C1 segment of cervical spinal cord (tissue), 14 donors: ENCODE measurements around the gene CAMK2N2.
A peak's percentile ranks its signal among the peaks of the same experiment; 100 is the strongest.

Experiments used
- DNase-seq, 14 donors: peaks; one replicate each; lab custom pipeline; 2025; lab: John Stamatoyannopoulos, UW

Gene CAMK2N2

DNA sequence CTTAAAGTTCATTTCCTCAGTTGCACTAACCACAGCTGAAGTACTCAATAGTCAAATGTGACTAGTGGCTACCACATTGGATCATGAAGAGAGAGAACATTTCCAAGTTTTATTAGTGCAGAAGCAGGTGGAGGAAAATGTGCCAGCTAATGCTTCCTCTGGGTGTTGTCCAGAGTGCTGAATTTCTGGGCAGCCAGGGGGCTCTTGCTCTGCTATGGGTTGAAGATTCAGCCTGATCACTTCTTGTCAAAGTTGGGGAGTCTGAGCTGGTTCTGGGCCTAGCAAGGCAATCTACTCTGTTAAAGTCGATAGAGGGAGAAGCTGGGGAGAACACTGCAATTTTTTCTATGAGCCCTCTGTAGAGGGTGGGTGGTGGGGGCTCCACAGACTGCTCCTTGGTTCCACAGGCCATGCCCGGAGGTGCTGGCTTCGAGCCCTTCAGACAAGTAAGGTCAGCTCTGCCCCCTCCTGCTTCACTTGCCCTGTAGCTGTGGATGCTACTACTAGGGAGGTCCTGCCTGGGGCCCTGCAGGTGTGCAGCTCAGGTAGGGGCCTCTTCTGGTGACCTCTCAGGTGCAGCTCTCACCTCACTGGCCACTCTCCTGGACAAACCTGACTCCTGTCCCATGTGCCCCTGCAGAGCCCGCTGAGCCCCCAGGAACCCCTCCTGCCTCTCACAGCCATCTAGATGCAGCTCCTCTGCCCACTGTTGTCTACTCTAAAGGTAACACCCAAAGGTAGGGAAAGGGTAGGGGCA is 20.8 kb downstream of the CAMK2N2 start:
- no peak for DNase-seq

GRCh38 chr3:184239708-184240107 is 21.6 kb downstream of the CAMK2N2 start:
- DNase-seq: no peak

DNA sequence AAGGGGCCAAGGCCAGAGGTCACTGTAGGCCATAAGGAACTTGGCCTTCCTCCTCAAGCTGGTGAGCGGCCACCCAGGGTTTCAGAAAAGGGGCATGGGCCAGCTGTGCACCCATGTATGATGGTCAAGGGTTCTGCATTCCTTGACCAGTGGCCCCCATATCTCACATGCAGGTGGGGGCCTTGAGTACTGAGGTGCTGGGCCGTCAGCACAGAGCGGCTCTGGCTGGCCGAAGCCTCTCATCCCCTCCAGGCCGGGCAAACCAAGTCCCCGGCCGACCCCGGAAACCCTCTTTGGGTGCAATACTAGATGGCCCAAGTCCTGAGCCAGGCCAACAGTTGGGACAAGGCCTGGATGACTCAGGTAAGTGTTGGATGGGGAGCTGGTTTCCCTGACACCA is 22.1 kb downstream of the CAMK2N2 start:
- DNase-seq: no peak

DNA sequence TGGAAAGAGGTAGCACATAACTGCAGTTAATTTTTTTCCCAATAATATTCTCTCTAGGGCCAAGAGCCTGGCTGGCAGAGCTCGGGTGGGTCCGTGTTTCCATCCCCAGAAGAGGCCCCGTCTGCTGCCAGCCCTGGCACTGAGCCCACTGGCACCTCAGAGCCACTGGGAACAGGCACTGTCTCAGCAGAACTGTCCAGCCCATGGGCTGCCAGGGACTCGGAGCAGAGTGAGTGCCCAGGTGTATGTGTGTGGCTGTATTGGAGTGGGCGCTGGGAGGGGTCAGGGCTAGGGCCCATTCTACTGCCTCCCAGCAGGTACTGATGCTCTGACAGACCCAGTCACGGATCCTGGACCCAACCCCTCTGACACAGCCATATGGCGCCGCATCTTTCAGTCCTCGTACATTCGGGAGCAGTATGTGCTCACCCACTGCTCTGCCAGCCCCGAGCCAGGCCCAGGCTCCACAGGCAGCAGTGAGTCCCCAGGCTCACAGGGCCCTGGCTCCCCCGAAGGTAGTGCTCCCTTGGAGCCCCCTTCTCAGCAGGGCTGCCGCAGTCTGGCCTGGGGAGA is 23.0 kb downstream of the CAMK2N2 start:
- DNase-seq: peak in 1 of 14 donors; percentile 63

DNA sequence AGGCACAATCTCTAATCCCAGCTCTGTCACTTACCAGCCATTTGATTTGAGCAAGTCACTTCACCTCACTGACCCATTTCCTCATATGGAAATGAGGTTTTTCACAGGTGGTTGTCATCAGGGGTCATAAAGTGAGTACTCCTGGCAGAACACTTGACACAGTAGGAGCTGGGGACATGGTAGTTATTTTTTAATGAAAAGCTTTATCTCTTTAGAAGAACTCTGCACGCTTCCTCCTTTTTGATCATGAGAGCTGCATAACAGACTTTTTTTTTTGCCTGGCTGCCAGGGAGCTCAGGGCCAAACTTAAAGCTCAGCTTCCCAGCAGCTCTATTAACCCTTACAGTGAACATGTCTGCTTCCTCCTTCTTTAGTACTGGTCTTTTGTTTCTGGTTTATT is 23.5 kb downstream of the CAMK2N2 start:
- DNase-seq: no peak

GRCh38 chr3:184237211-184237610 is 24.1 kb downstream of the CAMK2N2 start:
- DNase-seq: no peak

GRCh38 chr3:184236636-184237035 is 24.7 kb downstream of the CAMK2N2 start:
- no peak for DNase-seq

DNA sequence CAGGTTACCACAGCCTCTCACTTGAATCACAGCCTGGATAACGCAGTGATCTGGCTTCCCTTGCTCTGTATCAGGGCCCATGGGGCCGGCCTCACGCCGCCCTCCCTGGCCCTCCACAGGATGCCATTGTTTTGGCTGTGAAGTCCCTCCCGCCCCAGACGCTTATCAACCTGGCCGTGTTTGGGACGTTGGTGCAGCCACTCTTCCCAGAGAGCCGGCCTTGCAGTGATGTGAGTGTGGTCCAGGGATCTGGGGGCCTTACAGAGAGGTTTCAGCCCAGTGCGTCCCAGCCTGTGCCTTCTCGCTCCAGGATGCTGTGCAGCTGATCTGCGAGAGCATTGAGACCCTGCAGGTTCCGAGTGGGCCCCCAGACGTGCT is 25.3 kb downstream of the CAMK2N2 start:
- no peak for DNase-seq

- DNase-seq: no peak
These were observed 25.8 kb downstream of the CAMK2N2 start for GRCh38 chr3:184235381-184236032.

GRCh38 chr3:184234671-184235380 is 26.5 kb downstream of the CAMK2N2 start:
- DNase-seq: peak in 1 of 14 donors; percentile 28

DNA sequence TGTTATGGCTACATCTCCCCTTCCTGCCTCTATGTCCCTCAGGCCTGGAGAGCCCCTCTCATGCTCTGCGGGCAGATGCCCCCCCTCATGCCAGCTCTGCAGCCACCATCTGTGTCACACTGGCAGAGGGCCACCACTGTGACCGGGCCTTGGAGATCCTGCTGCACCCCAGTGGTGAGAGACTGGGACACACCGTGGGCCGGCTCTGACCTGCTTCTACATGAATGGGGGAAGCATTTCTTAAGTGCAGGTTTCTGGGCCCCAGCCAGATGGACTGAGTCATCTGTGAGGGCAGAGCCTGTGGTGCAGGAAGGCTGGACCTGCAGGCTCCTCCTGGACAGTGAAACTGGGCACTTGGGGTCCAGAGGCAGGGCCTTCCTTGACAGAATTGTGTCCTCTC is 27.1 kb downstream of the CAMK2N2 start:
- peak in 9 of 14 donors; percentile 6 to 83 (median 26) for DNase-seq

GRCh38 chr3:184233127-184233843 is 28.1 kb downstream of the CAMK2N2 start:
- DNase-seq: no peak

GRCh38 chr3:184231671-184232070 is 29.7 kb downstream of the CAMK2N2 start:
- DNase-seq: no peak

GRCh38 chr3:184230603-184231528 is 30.5 kb downstream of the CAMK2N2 start:
- DNase-seq: peak in 1 of 14 donors; percentile 80

DNA sequence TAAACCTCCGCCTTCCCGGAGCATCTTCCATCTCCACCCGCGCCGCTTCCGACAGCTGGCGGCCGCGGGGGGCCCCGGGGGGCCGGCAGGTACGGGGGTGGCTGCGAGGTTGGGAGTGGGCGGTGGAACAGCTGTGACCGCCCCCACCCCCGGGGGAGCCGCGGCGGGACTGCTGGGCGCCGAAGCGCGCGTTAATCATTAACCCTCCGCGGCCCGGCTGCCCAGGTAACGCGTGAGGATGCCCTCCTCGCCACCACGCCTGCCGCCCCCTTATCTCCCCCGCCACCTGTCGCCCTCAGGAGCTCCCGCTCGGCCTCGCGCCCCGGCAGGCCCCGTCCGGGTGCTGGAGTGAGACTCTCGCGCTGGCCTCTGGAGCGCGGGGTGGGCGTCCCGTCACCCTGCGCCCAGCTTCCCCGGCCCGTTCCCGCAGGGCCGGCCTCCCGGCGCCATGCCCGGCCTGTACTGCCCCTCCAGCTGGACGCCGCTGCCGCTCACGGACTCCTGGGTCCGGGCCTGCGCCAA is 31.2 kb downstream of the CAMK2N2 start:
- no peak for DNase-seq

GRCh38 chr3:184229394-184230080 is 31.8 kb downstream of the CAMK2N2 start, which contains the start of gene VWA5B2:
Gene VWA5B2 (plus strand): TSS chr3:184229585. CDS start chr3:184230529, 944 bp downstream.
- peak in 3 of 14 donors; percentile 14 to 73 (median 17) for DNase-seq

GRCh38 chr3:184228376-184229137 is 32.8 kb downstream of the CAMK2N2 start:
- peak in 1 of 14 donors; percentile 45 for DNase-seq

- peak in 2 of 14 donors; percentile 12 to 15 for DNase-seq
These were observed 33.8 kb downstream of the CAMK2N2 start for GRCh38 chr3:184227481-184227935.
